Measurements from ENCODE around the gene ATN1.

Gene ATN1

DNA sequence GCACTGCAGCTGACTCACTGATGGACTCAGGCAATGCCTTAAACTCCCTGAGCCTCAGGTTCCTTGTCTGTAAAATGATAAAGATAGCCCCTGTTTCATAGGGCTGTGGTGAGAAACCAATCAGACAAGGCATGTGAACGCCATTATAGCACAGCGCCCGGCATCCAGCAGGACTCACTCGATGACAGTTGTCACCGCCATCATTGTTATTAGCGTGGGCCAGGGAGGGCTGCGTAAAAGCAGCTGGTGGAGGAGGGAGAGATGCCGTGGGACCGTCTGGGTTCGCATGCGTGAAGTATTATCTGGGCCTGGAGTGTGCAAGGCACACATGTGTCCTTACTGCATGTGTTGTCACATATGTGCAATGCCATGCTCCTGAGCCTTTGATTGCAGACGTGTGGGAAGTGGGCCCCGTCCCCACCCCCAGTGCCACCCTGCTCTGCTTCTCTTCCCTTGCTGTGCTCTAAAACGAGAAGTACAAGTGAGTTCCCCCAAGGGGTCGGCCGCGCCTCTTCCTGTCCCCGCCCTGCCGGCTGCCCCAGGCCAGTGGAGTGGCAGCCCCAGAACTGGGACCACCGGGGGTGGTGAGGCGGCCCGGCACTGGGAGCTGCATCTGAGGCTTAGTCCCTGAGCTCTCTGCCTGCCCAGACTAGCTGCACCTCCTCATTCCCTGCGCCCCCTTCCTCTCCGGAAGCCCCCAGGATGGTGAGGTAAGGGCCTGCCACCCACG lies 23.2 kb downstream of the ATN1 start, which contains the start of gene PTPN6:
PTPN6 (plus strand) TSS at position 546 of the 730 bp plus-strand sequence; CDS start at position 703, 157 bp downstream.
- Mint-ChIP-seq H3K27ac (no peak within 1 kb of the TSS), H3K9me3 (no peaks in the 10 kb centered on the region), H3K4me3 (no peak within 1 kb of the TSS), H3K4me1 (peaks cover 16% of the 10 kb centered on the region), H3K36me3 (ENCODE audit: low read depth) (no peaks in the 10 kb centered on the region), H3K27me3 (ENCODE audit: low read depth) (peaks cover 4% of the 10 kb centered on the region)
- no peak for TF ChIP-seq CTCF (IDR thresholded peaks at IDR 0.05; ENCODE audit: unreplicated experiment in 3 of 3)

DNA sequence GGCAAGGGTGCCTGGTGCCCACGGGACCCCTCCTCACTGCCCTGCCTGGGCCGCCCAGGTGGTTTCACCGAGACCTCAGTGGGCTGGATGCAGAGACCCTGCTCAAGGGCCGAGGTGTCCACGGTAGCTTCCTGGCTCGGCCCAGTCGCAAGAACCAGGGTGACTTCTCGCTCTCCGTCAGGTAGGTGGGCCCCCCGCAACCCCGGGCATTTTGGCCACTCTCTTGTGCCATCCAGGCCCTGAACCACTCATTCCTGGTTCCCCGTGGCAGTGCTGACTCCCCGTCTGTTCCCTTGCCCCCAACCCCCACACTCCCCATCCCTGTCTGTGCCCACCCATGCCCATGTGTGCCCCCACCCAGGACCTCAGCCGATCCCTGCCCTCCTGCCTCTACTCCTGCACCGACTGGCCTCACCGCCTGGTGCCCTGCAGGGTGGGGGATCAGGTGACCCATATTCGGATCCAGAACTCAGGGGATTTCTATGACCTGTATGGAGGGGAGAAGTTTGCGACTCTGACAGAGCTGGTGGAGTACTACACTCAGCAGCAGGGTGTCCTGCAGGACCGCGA lies 23.9 kb downstream of the ATN1 start:
- H3K27ac Mint-ChIP-seq = no peak overlapping the region
- H3K36me3 Mint-ChIP-seq (ENCODE audit: low read depth) = no peaks in the 10 kb centered on the region
- no peak overlapping the region for H3K4me3 Mint-ChIP-seq
- TF ChIP-seq CTCF (IDR thresholded peaks at IDR 0.05; ENCODE audit: unreplicated experiment in 3 of 3) = no peak
- peaks cover 4% of the 10 kb centered on the region for H3K27me3 Mint-ChIP-seq (ENCODE audit: low read depth)
- H3K4me1 Mint-ChIP-seq = peaks cover 12% of the 10 kb centered on the region
- no peaks in the 10 kb centered on the region for H3K9me3 Mint-ChIP-seq

DNA sequence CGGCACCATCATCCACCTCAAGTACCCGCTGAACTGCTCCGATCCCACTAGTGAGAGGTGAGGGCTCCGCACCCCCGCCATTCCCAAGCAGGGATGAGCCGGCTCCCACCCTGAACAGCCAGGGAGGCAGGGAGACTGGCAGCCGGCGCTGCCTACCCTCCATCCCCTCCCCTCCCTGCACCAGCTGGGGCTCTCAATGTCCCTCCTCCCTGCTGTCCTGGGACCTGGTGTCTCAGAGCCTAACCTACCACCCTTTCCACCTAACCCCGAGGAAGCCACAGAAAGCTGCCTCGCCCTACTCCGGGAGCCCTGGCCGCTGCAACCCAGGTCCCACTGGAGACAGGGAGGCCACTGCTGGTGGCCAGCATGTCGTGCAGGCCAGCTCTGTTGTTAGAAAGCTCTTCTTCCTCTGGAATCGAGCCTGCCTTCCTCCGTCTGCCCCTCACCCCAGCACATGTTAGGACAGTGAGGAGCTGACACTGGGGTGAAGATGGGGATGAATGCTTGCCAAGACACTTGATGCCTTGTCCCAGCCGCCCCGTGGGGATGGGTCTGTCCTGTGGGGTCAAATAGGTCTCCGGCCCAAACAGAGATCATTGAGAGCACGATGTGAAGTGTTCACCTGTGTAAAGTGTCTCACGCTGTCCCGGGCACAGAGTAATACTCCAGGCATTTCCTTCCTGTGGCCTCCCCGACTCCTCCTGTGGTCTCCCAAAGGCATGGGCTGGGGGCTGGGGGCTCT lies 24.5 kb downstream of the ATN1 start:
- no peak for TF ChIP-seq CTCF (IDR thresholded peaks at IDR 0.05; ENCODE audit: unreplicated experiment in 3 of 3)
- H3K4me1 Mint-ChIP-seq = peaks cover 6% of the 10 kb centered on the region
- no peaks in the 10 kb centered on the region for H3K9me3 Mint-ChIP-seq
- H3K4me3 Mint-ChIP-seq = no peak overlapping the region
- peak overlapping the region in 1 of 3 experiments; percentile 18 for H3K27ac Mint-ChIP-seq
- no peaks in the 10 kb centered on the region for H3K36me3 Mint-ChIP-seq (ENCODE audit: low read depth)
- peaks cover 4% of the 10 kb centered on the region for H3K27me3 Mint-ChIP-seq (ENCODE audit: low read depth)

DNA sequence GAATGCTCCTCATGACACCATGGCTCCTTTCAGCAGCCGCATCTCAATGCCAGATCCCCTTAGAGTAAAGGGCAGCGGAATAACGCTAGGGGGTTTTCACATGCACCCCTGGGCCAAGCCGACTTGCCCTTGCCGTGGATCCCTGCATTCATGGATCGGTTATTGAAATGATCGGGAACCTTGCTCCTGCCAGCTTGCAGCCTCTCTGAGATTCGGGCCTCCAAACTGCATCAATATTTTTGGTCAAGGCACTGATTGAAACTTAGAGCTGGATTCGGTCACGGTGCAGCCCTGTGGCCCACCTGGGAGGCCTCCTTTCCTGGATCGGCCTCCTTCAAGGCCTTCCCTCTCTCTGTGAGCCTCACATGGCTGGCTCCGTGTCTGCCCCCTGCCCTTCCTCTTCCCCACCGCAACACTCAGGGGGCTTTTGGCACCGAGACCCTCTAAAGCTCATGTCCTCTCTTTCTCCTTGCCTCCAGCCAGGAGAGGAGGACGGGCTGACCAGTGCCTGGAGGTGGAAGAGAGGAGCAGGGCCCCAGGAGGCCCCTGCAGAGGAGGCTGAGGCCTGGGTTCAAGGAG lies 25.2 kb downstream of the ATN1 start:
- Mint-ChIP-seq H3K27ac (peak overlapping the region in 1 of 3 experiments; percentile 18), H3K27me3 (ENCODE audit: low read depth) (peaks cover 4% of the 10 kb centered on the region)

More for the DNA sequence above, 25.2 kb downstream of the ATN1 start:
- no peaks in the 10 kb centered on the region for H3K9me3 Mint-ChIP-seq
- TF ChIP-seq CTCF (IDR thresholded peaks at IDR 0.05; ENCODE audit: unreplicated experiment in 3 of 3) = no peak
- H3K4me1 Mint-ChIP-seq = peaks cover 6% of the 10 kb centered on the region
- H3K36me3 Mint-ChIP-seq (ENCODE audit: low read depth) = no peaks in the 10 kb centered on the region
- no peak overlapping the region for H3K4me3 Mint-ChIP-seq

Measured in nephron (organoid).